ENCODE data around the gene APOE. TPM values are rescaled to one million over a fixed set of nuclear protein-coding genes. Genes with fewer than 3 reads are reported as not detected.
A peak's percentile ranks its signal among the peaks of the same experiment; 100 is the strongest.

Gene APOE
- total and polyA plus RNA-seq, 9 of the 15 experiments (the other 6 are each of a cell fraction or from before 2014, with no cell fraction given) = 0.14 to 180 (median 58.1) TPM; not detected in 1

DNA sequence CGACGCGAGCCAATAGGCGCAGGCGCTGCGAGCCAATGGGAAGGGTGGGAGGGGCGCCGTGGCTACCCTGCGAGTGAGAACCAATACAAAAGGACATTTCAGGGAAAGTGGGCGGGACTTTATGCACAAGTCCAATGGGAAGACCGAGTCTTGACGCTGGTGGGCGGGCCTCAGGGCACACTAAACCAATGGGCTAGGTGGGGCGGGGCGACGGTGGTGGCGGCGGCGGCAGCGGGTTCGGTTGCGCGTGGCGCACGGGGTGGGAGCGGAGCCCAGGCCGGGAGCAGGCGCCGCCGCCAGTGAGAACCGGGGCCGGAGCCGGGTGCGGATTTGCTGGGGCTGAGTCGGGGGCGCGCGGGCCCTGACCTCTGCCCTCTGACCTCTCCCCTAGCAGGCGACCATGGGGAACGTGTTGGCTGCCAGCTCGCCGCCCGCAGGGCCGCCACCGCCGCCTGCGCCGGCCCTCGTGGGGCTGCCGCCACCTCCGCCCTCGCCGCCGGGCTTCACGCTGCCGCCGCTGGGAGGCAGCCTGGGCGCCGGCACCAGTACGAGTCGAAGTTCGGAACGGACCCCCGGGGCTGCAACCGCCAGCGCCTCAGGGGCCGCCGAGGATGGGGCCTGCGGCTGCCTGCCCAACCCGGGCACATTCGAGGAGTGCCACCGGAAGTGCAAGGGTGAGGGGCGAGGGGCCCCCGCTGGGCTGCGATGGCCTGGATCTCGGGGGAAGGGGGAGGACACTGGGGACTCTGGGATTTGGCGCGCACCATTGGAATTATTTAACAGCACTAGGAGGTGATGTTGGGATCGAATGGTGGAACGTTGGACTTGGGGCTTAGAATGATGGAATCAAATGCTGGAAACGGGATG lies 14.3 kb upstream of the APOE start, which contains the start of gene TOMM40 (continued):
- TF ChIP-seq, protein P1, sequence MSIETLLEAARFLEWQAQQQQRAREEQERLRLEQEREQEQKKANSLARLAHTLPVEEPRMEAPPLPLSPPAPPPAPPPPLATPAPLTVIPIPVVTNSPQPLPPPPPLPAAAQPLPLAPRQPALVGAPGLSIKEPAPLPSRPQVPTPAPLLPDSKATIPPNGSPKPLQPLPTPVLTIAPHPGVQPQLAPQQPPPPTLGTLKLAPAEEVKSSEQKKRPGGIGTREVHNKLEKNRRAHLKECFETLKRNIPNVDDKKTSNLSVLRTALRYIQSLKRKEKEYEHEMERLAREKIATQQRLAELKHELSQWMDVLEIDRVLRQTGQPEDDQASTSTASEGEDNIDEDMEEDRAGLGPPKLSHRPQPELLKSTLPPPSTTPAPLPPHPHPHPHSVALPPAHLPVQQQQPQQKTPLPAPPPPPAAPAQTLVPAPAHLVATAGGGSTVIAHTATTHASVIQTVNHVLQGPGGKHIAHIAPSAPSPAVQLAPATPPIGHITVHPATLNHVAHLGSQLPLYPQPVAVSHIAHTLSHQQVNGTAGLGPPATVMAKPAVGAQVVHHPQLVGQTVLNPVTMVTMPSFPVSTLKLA (conservative IDR thresholded peaks at IDR 0.05) = peak; percentile 70 to 89
- no peak for TF ChIP-seq BRCA1 (IDR thresholded peaks at IDR 0.05)
- TF ChIP-seq BRCA1 (CRISPR knock-in tag; IDR thresholded peaks at IDR 0.05) = no peak
- TF ChIP-seq NR2C2 (CRISPR knock-in tag; IDR thresholded peaks at IDR 0.05) = peak; percentile 93
- peak; percentile 99 for TF ChIP-seq NR2C2 (tag; IDR thresholded peaks at IDR 0.05)
- TF ChIP-seq, protein P2, sequence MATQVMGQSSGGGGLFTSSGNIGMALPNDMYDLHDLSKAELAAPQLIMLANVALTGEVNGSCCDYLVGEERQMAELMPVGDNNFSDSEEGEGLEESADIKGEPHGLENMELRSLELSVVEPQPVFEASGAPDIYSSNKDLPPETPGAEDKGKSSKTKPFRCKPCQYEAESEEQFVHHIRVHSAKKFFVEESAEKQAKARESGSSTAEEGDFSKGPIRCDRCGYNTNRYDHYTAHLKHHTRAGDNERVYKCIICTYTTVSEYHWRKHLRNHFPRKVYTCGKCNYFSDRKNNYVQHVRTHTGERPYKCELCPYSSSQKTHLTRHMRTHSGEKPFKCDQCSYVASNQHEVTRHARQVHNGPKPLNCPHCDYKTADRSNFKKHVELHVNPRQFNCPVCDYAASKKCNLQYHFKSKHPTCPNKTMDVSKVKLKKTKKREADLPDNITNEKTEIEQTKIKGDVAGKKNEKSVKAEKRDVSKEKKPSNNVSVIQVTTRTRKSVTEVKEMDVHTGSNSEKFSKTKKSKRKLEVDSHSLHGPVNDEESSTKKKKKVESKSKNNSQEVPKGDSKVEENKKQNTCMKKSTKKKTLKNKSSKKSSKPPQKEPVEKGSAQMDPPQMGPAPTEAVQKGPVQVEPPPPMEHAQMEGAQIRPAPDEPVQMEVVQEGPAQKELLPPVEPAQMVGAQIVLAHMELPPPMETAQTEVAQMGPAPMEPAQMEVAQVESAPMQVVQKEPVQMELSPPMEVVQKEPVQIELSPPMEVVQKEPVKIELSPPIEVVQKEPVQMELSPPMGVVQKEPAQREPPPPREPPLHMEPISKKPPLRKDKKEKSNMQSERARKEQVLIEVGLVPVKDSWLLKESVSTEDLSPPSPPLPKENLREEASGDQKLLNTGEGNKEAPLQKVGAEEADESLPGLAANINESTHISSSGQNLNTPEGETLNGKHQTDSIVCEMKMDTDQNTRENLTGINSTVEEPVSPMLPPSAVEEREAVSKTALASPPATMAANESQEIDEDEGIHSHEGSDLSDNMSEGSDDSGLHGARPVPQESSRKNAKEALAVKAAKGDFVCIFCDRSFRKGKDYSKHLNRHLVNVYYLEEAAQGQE (IDR thresholded peaks at IDR 0.05; ENCODE audit: borderline replicate concordance) = no peak
- TF ChIP-seq, protein P2 (CRISPR knock-in tag; IDR thresholded peaks at IDR 0.05; ENCODE audit: low read depth) = 0 out of 2 replicates have a peak, but pooled peaks have one; percentile 13
- TF ChIP-seq SP1 (CRISPR knock-in tag; IDR thresholded peaks at IDR 0.05) = peak; percentile 82
- TF ChIP-seq SAP30 (IDR thresholded peaks at IDR 0.05; ENCODE audit: borderline replicate concordance, insufficient read depth, low read depth, low read length, poor library complexity, severe bottlenecking) = peak; percentile 94
- TF ChIP-seq ZFPM2 (CRISPR knock-in tag; IDR thresholded peaks at IDR 0.05) = 0 out of 2 replicates have a peak, but pooled peaks have one; percentile 70
- TF ChIP-seq ZNF133 (CRISPR knock-in tag; IDR thresholded peaks at IDR 0.05) = no peak
